Fibroblast of pulmonary artery (primary cell): ENCODE results near the gene PLP1.
A peak's percentile ranks its signal among the peaks of the same experiment; 100 is the strongest.
"Not testable (repeated sequence)": the region's sequence is repeated elsewhere in the genome, so short reads cannot be mapped to it uniquely, and the experiment has no call there.

ENCODE experiments used
- DNase-seq: peaks from one replicate; pipeline ENCODE4 v3.0.0-alpha.2; 2010; ENCODE audit warnings: low read depth
- H3K4me3 ChIP-seq: replicated peaks from 2 replicates; pipeline ENCODE4 v1.5.1; 2011; ENCODE audit warnings: low read depth, mild to moderate bottlenecking, control low read depth, low read length, moderate library complexity
- CTCF ChIP-seq: IDR thresholded peaks from 2 replicates; pipeline ENCODE4 v1.5.1; 2011; ENCODE audit warnings: mild to moderate bottlenecking, control low read depth, low read length, inconsistent platforms; ENCODE audit errors: missing control alignments

Gene PLP1

GRCh38 chrX:103805860-103806259, 29.2 kb downstream of the PLP1 start:
- no peak overlapping the region for H3K4me3 ChIP-seq
- no peak for DNase-seq
- no peak for TF ChIP-seq CTCF

- H3K4me3 ChIP-seq: no peak overlapping the region
- TF ChIP-seq CTCF: no peak
- DNase-seq: no peak
These were observed 30.3 kb downstream of the PLP1 start for GRCh38 chrX:103806862-103807474.

GRCh38 chrX:103811858-103812257, 35.2 kb downstream of the PLP1 start:
- TF ChIP-seq CTCF: no peak
- no peak overlapping the region for H3K4me3 ChIP-seq
- no peak for DNase-seq

GRCh38 chrX:103817101-103817500, 40.5 kb downstream of the PLP1 start:
- DNase-seq, H3K4me3 ChIP-seq: not testable (repeated sequence)

GRCh38 chrX:103817502-103817901, 40.9 kb downstream of the PLP1 start:
- H3K4me3 ChIP-seq: no peak overlapping the region
- peak; percentile 61 for DNase-seq
- peak; percentile 43 for TF ChIP-seq CTCF

GRCh38 chrX:103818842-103819619, 42.4 kb downstream of the PLP1 start:
- peak; percentile 47 for DNase-seq
- TF ChIP-seq CTCF: no peak
- H3K4me3 ChIP-seq: no peak overlapping the region

- DNase-seq, H3K4me3 ChIP-seq: not testable (repeated sequence)
These were observed 44.2 kb downstream of the PLP1 start for GRCh38 chrX:103820802-103821201.

- no peak for DNase-seq
- no peak overlapping the region for H3K4me3 ChIP-seq
- no peak for TF ChIP-seq CTCF
These were observed 47.0 kb downstream of the PLP1 start for GRCh38 chrX:103823591-103823990.
